ENCODE measurements around the gene SS18L1. TPM values are rescaled to one million over a fixed set of nuclear protein-coding genes. Genes with fewer than 3 reads are reported as not detected.
"Not testable (repeated sequence)": the region's sequence is repeated elsewhere in the genome, so short reads cannot be mapped to it uniquely, and the experiment has no call there.

The SS18L1 gene
- total RNA-seq, 1 experiment from 2014 or later: 21.6 TPM

- in situ Hi-C loops (cut with HindIII; ENCODE audit: low pct_unique_long_range_greater_than_20kb, low sequenced_read_pairs): no loop called here
- DNase-seq (ENCODE audit: low read depth, low spot score) (no peak), ATAC-seq (no peak)
- TF ChIP-seq CTCF (IDR thresholded peaks at IDR 0.05): no peak
- Histone ChIP-seq H3K4me3 (ENCODE audit: low read depth in 2 of 2, low read length in 2 of 2) (no peak overlapping the region), H3K9me3 (ENCODE audit: control insufficient read depth, insufficient read depth, low read depth, low read length) (no peaks in the 10 kb centered on the region; the same call in 1 of the 2 replicates), H3K36me3 (ENCODE audit: control insufficient read depth, insufficient read depth, low read length) (no peaks in the 10 kb centered on the region), H3K4me1 (ENCODE audit: control insufficient read depth, insufficient read depth, low read length) (peaks cover 1% of the 10 kb centered on the region; the same call in 1 of the 2 replicates), H3K27me3 (ENCODE audit: control insufficient read depth, insufficient read depth, low read length) (no peaks in the 10 kb centered on the region), H3K27ac (ENCODE audit: low read length) (no peak overlapping the region)
- ChIA-PET CTCF (no interaction called here), POLR2A (no interaction called here)
- intact Hi-C loops (cut with micrococcal nuclease; ENCODE audit: unreplicated experiment): no loop called here
- no TSS peak for BruUV-seq (replicated peaks)
Observed at GRCh38 chr20:62114894-62115293, 28.7 kb upstream of the SS18L1 start.

GRCh38 chr20:62115800-62116407 is 27.7 kb upstream of the SS18L1 start:
- H3K9me3 ChIP-seq (ENCODE audit: control insufficient read depth, insufficient read depth, low read depth, low read length); H3K36me3 ChIP-seq (ENCODE audit: control insufficient read depth, insufficient read depth, low read length); BruUV-seq (replicated peaks); H3K27me3 ChIP-seq (ENCODE audit: control insufficient read depth, insufficient read depth, low read length); POLR2A ChIA-PET; ATAC-seq; in situ Hi-C loops (cut with HindIII; ENCODE audit: low pct_unique_long_range_greater_than_20kb, low sequenced_read_pairs); H3K27ac ChIP-seq (ENCODE audit: low read length); DNase-seq (ENCODE audit: low read depth, low spot score); H3K4me1 ChIP-seq (ENCODE audit: control insufficient read depth, insufficient read depth, low read length); intact Hi-C loops (cut with micrococcal nuclease; ENCODE audit: unreplicated experiment); CTCF ChIA-PET; H3K4me3 ChIP-seq (ENCODE audit: low read depth in 2 of 2, low read length in 2 of 2): not testable (repeated sequence)

GRCh38 chr20:62116558-62117361 is 26.8 kb upstream of the SS18L1 start:
- POLR2A ChIA-PET: no interaction called here

More at GRCh38 chr20:62116558-62117361, 26.8 kb upstream of the SS18L1 start:
- H3K27me3 ChIP-seq (ENCODE audit: control insufficient read depth, insufficient read depth, low read length): no peaks in the 10 kb centered on the region
- no peak for ATAC-seq
- DNase-seq (ENCODE audit: low read depth, low spot score): no peak
- H3K4me1 ChIP-seq (ENCODE audit: control insufficient read depth, insufficient read depth, low read length): peaks cover 11% of the 10 kb centered on the region
- TF ChIP-seq POLR2AphosphoS5 (IDR thresholded peaks at IDR 0.05; ENCODE audit: low read depth, low read length) (no peak), CTCF (IDR thresholded peaks at IDR 0.05) (no peak), SIN3A (IDR thresholded peaks at IDR 0.05; ENCODE audit: borderline replicate concordance, insufficient read depth, low read depth, low read length) (no peak), TCF7L2 (IDR thresholded peaks at IDR 0.05; ENCODE audit: low read depth, low read length) (no peak), REST (IDR thresholded peaks at IDR 0.05; ENCODE audit: insufficient read depth in 1 of 2, low read depth in 2 of 2, low read length in 1 of 2) (no peak)
- BruUV-seq (replicated peaks): no TSS peak
- intact Hi-C loops (cut with micrococcal nuclease; ENCODE audit: unreplicated experiment) (no loop called here), in situ Hi-C loops (cut with HindIII; ENCODE audit: low pct_unique_long_range_greater_than_20kb, low sequenced_read_pairs) (no loop called here)
- CTCF ChIA-PET: no interaction called here
- H3K27ac ChIP-seq (ENCODE audit: low read length): no peak overlapping the region
- H3K36me3 ChIP-seq (ENCODE audit: control insufficient read depth, insufficient read depth, low read length): no peaks in the 10 kb centered on the region
- no peak overlapping the region for H3K4me3 ChIP-seq (ENCODE audit: low read depth in 2 of 2, low read length in 2 of 2)
- H3K9me3 ChIP-seq (ENCODE audit: control insufficient read depth, insufficient read depth, low read depth, low read length): no peaks in the 10 kb centered on the region

Measured in Panc1 (cell line).